ENCODE data around the gene CDIPT.

- no peak for TF ChIP-seq EZH2 (IDR thresholded peaks at IDR 0.05)
- TF ChIP-seq POLR2AphosphoS5 (IDR thresholded peaks at IDR 0.05; ENCODE audit: borderline replicate concordance, low read depth, low read length): no peak
Measured at GRCh38 chr16:29894352-29894751, 31.3 kb upstream of the CDIPT start.

Data from SK-N-MC (cell line).